Psoas muscle (tissue), 8 donors: ENCODE measurements around the gene CRYZ. TPM values are rescaled to one million over a fixed set of nuclear protein-coding genes. Genes with fewer than 3 reads are reported as not detected.
"Not testable (repeated sequence)": the region's sequence is repeated elsewhere in the genome, so short reads cannot be mapped to it uniquely, and the experiment has no call there.

Source experiments
- ATAC-seq, 4 donors: fragments of 200-7000 bp; cut with Tn5 transposase; one replicate each; pipeline ENCODE4 v1.9.1; 2020; ENCODE audit warnings: moderate library complexity in 3 of 4, mild to moderate bottlenecking in 2 of 4
- DNase-seq, 2 donors: peaks; one replicate each; pipeline ENCODE4 v3.0.0-alpha.2; 2020
- H3K27ac ChIP-seq: fragments of 200-600 bp; one replicate; pipeline ENCODE4 v1.8.0; 2022
- H3K27me3 ChIP-seq, 3 donors: fragments of 200-600 bp in 1 of 3; one replicate each; pipeline versions ENCODE4 v1.6.1 to v1.8.0; 2013 to 2022; ENCODE audit warnings: low read length in 2 of 3, mild to moderate bottlenecking in 2 of 3, moderate library complexity in 1 of 3; ENCODE audit not compliant: insufficient read depth in 3 of 3
- H3K36me3 ChIP-seq, 2 donors: fragments of 200-600 bp in 1 of 2; one replicate each; pipeline versions ENCODE4 v1.6.1 to v1.8.0; 2013 to 2022; ENCODE audit warnings: low read depth in 1 of 2, mild to moderate bottlenecking in 1 of 2, moderate library complexity in 1 of 2; ENCODE audit not compliant: insufficient read depth in 1 of 2
- H3K4me1 ChIP-seq: fragments of 200-600 bp; one replicate; pipeline ENCODE4 v1.8.0; 2022
- H3K4me3 ChIP-seq: fragments of 200-600 bp; one replicate; pipeline ENCODE4 v1.8.0; 2022; ENCODE audit warnings: mild to moderate bottlenecking
- H3K9me3 ChIP-seq: fragments of 200-600 bp; one replicate; pipeline ENCODE4 v1.8.0; 2022
- WGBS, 3 donors: extraction: QIAGEN DNeasy Blood & Tissue Kit; methylation state at CpG; one replicate each; pipeline versions ENCODE4 v1.1.6 to v1.1.7; 2013; 5-methylcytosine and 5-hydroxymethylcytosine counted together
- intact Hi-C, 2 donors: fragments of 100-400 bp; cut with DNase I; formaldehyde crosslinking; loops; one replicate each; pipeline versions ENCODE4 v1.11.0 to v1.14.2; 2022
- polyA plus RNA-seq, 3 donors: library from polyadenylated mRNA; stranded (reverse); fragments of 200-250 nt; gene quantifications; one replicate each; pipeline ENCODE4 v1.2.3, GENCODE V29; 2013
- total RNA-seq, 4 donors: library from RNA; stranded (reverse); fragmentation: NEBNext Ultra II Directional in 2 of 4; extraction: Animal tissue kit (Norgen Biotek cat#: 25700) in 2 of 4; gene quantifications; one replicate each; pipeline versions ENCODE4 v1.2.1 to v1.2.4, GENCODE V29; 2021 to 2023
- TF ChIP-seq, protein P1 (sequence below): fragments of 200-600 bp; IDR thresholded peaks from one replicate; pipeline ENCODE4 v1.8.0; 2022; ENCODE audit warnings: antibody characterized with exemption
- donor health status: healthy with polysubstance abuse.
- donor health status: DM: no; HTN: no; CAD: no; lungs with moderate emphysema.
- donor health status: Bipolar disorder and iron deficiency.
- donor health status: healthy.
- donor health status: DM: yes; HTN: yes; CAD: no.
- donor health status: DM: no; HTN: no; CAD: no.
- donor health status: DM: no; HTN: no; CAD: no.
- donor health status: DM: yes; HTN: yes; CAD: no.

Gene CRYZ
- total and polyA plus RNA-seq, 7 donors: 7.6 to 36.1 (median 14.2) TPM

DNA sequence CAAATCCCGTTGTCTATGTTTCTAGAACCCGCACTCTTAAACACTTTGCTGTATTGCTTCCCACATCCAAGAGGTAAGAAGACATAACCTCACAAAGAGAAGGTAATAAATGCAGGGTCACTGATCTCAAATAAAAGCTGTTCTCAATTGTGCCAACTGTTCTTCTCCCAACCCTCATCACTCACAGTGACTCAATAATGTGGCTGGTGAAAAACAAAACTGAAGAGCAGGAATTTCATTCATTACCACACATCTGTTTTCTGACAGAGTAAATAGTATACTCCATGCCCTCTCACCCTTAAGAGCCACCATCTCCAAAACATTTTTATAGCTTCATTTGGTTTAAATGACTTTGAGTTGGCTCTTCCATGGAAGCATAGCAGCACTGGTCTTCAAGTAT, 53.0 kb downstream of the CRYZ start:
- TF ChIP-seq, protein P1, sequence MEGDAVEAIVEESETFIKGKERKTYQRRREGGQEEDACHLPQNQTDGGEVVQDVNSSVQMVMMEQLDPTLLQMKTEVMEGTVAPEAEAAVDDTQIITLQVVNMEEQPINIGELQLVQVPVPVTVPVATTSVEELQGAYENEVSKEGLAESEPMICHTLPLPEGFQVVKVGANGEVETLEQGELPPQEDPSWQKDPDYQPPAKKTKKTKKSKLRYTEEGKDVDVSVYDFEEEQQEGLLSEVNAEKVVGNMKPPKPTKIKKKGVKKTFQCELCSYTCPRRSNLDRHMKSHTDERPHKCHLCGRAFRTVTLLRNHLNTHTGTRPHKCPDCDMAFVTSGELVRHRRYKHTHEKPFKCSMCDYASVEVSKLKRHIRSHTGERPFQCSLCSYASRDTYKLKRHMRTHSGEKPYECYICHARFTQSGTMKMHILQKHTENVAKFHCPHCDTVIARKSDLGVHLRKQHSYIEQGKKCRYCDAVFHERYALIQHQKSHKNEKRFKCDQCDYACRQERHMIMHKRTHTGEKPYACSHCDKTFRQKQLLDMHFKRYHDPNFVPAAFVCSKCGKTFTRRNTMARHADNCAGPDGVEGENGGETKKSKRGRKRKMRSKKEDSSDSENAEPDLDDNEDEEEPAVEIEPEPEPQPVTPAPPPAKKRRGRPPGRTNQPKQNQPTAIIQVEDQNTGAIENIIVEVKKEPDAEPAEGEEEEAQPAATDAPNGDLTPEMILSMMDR: no peak
- Histone ChIP-seq H3K4me3 (no peak overlapping the region), H3K27me3 (no peaks in the 10 kb centered on the region), H3K36me3 (no peaks in the 10 kb centered on the region), H3K9me3 (no peaks in the 10 kb centered on the region), H3K4me1 (no peaks in the 10 kb centered on the region), H3K27ac (no peak overlapping the region)
- WGBS, 3 donors: 93 to 100% (median 98%) methylated on average over 2 of the region's 2 CpGs
- ATAC-seq (no peak), DNase-seq (no peak)
- intact Hi-C loops: no loop called here

DNA sequence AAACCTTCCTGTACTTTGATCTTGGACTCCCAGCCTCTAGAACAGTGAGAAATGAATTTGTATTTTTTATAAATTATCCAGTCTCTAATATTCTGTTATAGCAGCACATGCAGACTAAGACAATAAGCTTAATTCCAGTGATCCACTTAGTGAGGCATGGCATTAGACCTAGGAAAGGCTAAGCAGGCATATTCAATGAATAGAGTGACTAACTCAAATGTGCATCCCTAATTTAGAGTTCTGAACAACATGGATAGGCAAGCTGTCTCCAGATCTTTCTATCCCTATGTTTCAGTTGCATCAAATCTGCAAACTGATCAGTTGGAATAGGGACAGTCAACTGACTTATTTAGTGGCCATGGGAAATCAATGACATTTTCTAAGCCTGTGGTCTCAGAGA, 54.9 kb downstream of the CRYZ start:
- Histone ChIP-seq H3K4me3 (no peak overlapping the region), H3K27ac (no peak overlapping the region), H3K4me1 (no peaks in the 10 kb centered on the region), H3K36me3 (no peaks in the 10 kb centered on the region), H3K27me3 (peaks cover 0 to 14% (median 3%) of the 10 kb centered on the region in 3 donors), H3K9me3 (no peaks in the 10 kb centered on the region)
- TF ChIP-seq, protein P1: no peak
- no peak for ATAC-seq
- DNase-seq: no peak
- intact Hi-C loops: no loop called here

DNA sequence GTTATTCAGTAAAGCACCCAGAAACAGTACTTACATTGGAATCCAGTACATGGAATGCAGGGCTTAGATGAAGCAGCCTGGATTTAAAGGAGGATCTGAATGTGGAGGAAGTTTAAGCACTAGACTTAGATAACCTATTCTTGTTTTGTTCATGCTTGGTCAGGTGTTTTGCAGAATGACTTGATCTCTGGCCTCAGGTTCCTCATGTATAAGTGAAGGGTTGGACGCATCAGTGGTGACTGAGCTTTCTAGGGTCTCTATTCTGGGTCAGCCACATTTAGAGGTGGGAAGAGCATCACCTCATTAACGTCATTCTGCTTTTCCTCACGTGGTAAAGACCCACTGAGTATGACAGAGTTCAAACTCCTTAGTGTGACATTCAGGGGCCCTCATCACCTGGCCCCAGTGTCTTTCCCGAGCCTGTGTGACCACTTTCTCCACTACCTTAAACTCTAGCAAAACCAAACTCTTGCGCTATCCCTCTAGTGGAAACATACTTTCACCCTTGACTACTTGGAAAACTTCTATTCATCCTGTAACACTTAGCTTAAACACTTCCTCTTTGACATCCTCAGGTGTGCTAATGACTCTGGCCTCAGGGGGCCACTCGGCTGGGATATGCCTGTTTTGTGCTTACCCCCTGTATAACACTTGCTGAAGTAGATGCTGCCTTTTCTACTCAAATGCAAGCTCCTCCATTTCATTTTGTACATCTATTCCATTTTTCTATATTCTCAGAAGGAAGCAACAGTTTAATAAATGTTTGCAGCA, 58.4 kb downstream of the CRYZ start:
- no peaks in the 10 kb centered on the region for H3K9me3 ChIP-seq
- no peak overlapping the region for H3K4me3 ChIP-seq
- TF ChIP-seq, protein P1: no peak
- H3K4me1 ChIP-seq: no peaks in the 10 kb centered on the region
- ATAC-seq (no peak), DNase-seq (no peak)
- no peak overlapping the region for H3K27ac ChIP-seq
- peaks cover 0 to 25% (median 3%) of the 10 kb centered on the region in 3 donors for H3K27me3 ChIP-seq
- intact Hi-C loops: no loop called here
- H3K36me3 ChIP-seq: no peaks in the 10 kb centered on the region
- 57 to 66% (median 64%) methylated on average over 6 of the region's 6 CpGs for WGBS, 3 donors

DNA sequence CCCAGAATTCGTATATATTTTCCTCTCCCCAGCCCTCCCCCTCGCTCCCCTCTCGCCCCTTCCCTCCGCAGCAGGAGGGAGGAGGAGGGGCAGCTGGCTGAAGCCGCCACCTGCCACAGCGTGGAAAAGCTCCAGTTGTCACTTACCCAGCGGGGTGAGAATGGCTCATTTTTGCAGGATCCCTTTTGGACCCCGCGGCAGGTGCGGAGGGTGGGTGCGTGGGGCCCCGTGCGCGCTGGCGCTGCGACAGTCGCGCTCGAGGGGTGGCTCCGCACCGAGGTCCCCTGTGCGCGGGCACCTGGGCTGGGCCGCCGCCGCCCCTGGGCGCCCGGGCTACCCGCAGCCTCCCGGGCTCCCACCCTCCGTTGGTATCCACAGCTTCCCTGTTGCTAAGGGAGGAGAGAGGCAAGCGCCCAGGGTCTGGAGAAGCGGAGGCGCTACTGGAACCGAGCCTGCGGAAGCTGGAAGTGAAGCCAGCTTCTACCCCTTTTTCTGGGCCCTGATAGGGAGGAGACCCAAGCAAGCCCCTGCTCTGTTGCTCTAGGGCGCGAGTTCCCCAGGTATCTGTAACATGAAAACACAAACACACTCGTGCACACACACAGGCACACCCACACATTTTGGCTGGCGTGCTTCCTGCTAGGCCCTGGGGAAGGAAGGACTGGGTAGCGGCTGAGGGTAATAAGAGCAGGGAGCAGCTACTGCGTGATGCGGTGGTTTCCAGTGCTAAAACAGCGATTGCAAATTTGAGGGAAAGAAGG, 59.3 kb downstream of the CRYZ start, which contains the start of gene ERICH3:
Gene ERICH3, minus strand, starts transcription at position 442 of the 761 bp plus-strand sequence. Its CDS starts 273 bp downstream, at position 169.
- TF ChIP-seq, protein P1: no peak
- H3K9me3 ChIP-seq: no peaks in the 10 kb centered on the region
- DNase-seq: no peak
- intact Hi-C loops: no loop called here
- H3K36me3 ChIP-seq: no peaks in the 10 kb centered on the region
- no peaks in the 10 kb centered on the region for H3K4me1 ChIP-seq
- no peak for ATAC-seq
- H3K27ac ChIP-seq: no peak within 1 kb of the TSS
- peak within 1 kb of the TSS; percentile 53 for H3K4me3 ChIP-seq
- peaks cover 0 to 25% (median 3%) of the 10 kb centered on the region in 3 donors for H3K27me3 ChIP-seq
- WGBS, 3 donors: 2 to 4% (median 2%) methylated on average over 22 to 44 of the region's 44 CpGs

DNA sequence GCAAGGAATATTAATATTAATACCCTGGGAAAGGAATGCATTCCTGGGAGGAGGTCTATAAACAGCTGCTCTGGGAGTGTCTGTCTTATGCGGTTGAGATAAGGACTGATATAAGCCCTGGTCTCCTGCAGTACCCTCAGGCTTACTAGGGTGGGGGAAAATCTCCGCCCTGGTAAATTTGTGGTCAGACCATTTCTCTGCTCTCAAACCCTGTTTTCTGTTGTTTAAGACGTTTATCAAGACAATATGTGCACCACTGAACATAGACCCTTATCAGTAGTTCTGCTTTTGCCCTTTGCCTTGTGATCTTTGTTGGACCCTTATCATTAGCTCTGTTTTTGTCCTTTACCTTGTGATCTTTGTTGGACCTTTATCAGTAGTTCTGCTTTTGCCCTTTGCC, 62.0 kb downstream of the CRYZ start:
- H3K27me3 ChIP-seq: peaks cover 0 to 25% (median 3%) of the 10 kb centered on the region in 3 donors
- H3K36me3 ChIP-seq, ATAC-seq, intact Hi-C loops, H3K4me1 ChIP-seq, DNase-seq, H3K9me3 ChIP-seq, H3K4me3 ChIP-seq, H3K27ac ChIP-seq: not testable (repeated sequence)
- WGBS, 3 donors: 79 to 83% (median 80%) methylated on average over 3 of the region's 3 CpGs
